Breast epithelium (tissue), 3 donors: Measurements from ENCODE around the gene ODAD2.

Experiments
- POLR2AphosphoS5 ChIP-seq, 3 donors: sonication (generic); formaldehyde crosslinking; IDR thresholded peaks; one replicate each; pipeline ENCODE4 v1.6.1; 2017; ENCODE audit warnings: antibody characterized with exemption in 3 of 3
- TF ChIP-seq, protein P1 (sequence below), 3 donors: fragments of 450-650 bp; IDR thresholded peaks; one replicate each; pipeline ENCODE4 v1.5.1; 2016 to 2017; ENCODE audit warnings: antibody characterized with exemption in 3 of 3, mild to moderate bottlenecking in 3 of 3, moderate library complexity in 3 of 3

DNA sequence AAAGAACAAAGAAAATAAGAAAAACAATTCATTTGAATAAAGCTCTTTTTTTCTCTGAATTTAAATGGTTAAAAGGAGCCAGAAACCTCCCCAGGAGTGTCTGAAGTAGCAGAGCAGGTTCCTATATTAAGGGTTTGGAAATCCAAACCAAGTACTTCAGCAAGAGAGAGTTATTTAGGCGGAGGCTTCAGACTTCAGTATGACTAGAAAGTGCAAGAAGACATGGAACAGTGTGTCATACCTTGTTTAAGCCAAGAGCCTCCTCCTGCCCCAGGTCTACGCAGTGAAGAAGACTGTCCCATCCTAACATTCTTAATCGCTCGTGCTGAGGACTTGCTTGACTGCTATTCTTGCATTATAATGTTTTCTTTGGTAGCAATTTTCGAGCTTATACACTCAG, 51.3 kb downstream of the ODAD2 start:
- TF ChIP-seq, protein P1, sequence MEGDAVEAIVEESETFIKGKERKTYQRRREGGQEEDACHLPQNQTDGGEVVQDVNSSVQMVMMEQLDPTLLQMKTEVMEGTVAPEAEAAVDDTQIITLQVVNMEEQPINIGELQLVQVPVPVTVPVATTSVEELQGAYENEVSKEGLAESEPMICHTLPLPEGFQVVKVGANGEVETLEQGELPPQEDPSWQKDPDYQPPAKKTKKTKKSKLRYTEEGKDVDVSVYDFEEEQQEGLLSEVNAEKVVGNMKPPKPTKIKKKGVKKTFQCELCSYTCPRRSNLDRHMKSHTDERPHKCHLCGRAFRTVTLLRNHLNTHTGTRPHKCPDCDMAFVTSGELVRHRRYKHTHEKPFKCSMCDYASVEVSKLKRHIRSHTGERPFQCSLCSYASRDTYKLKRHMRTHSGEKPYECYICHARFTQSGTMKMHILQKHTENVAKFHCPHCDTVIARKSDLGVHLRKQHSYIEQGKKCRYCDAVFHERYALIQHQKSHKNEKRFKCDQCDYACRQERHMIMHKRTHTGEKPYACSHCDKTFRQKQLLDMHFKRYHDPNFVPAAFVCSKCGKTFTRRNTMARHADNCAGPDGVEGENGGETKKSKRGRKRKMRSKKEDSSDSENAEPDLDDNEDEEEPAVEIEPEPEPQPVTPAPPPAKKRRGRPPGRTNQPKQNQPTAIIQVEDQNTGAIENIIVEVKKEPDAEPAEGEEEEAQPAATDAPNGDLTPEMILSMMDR (IDR thresholded peaks at IDR 0.05), result no peak
- TF ChIP-seq POLR2AphosphoS5 (IDR thresholded peaks at IDR 0.05), result no peak
